ENCODE data around the gene SOWAHA. TPM values are rescaled to one million over a fixed set of nuclear protein-coding genes. Genes with fewer than 3 reads are reported as not detected.

The SOWAHA gene
- total and polyA plus RNA-seq, 2 of the 4 experiments (the other 2 are of a cell fraction) = 0.03 TPM; not detected in 1

DNA sequence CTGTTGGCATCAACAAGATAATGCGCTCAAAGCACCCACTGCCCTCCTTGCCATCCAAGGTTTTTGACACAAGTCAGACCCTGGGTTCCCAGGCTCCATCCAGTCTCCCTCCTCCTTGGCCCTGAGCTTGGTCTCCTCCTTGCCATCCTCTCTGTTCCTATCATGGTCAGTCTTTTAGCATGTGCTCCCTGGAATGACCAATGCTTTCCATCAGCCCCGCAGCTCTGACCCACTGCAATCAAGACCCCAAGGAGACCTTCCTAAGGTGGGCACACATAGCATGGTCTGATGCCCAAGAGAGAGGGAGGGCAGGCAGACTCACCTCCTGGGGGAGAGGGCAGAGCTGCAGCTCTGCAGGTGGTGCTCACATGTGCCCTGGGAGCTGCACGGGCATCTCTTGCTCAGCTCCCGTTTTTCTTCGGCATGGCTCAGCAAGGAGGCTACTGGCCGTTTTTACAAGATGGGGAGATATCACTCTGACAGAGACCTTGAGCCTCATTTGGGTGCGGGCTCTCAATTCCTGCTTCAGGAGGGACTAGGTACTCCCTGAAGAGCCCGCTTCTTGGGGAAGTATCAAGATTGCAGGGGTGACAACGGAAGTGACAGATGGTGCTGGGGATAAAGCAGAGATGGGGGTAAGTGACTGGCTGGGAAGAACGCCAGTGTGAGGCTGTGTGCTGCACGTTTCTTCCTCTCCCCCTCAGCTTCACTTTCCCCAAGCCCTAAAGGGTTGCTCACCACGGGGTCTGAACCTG, 39.3 kb upstream of the SOWAHA start:
- H3K9ac ChIP-seq (ENCODE audit: low read depth, low read length) = no peak overlapping the region
- dilution Hi-C loops (cut with HindIII; ENCODE audit: low sequenced_read_pairs, unreplicated experiment) = no loop called here
- H4K91ac ChIP-seq (ENCODE audit: insufficient read depth, low read depth, low read length) = no peak overlapping the region
- TF ChIP-seq CHD1 (IDR thresholded peaks at IDR 0.05; ENCODE audit: low read depth, low read length) (no peak), RFX5 (IDR thresholded peaks at IDR 0.05; ENCODE audit: low read depth, low read length) (no peak), MXI1 (IDR thresholded peaks at IDR 0.05; ENCODE audit: borderline replicate concordance, low read depth, low read length) (no peak), CEBPB (IDR thresholded peaks at IDR 0.05; ENCODE audit: low read depth, low read length) (no peak), SMC3 (IDR thresholded peaks at IDR 0.05; ENCODE audit: low read depth, low read length) (no peak), MAZ (IDR thresholded peaks at IDR 0.05; ENCODE audit: borderline replicate concordance, low read depth, low read length) (no peak), FOS (IDR thresholded peaks at IDR 0.05; ENCODE audit: low read depth, low read length) (no peak), RAD21 (IDR thresholded peaks at IDR 0.05; ENCODE audit: low read length) (no peak), BHLHE40 (IDR thresholded peaks at IDR 0.05; ENCODE audit: low read depth, low read length) (no peak), RCOR1 (IDR thresholded peaks at IDR 0.05; ENCODE audit: insufficient replicate concordance, low read length) (no peak), MAFK (IDR thresholded peaks at IDR 0.05; ENCODE audit: low read depth, low read length) (no peak)
- TF ChIP-seq, protein P1, sequence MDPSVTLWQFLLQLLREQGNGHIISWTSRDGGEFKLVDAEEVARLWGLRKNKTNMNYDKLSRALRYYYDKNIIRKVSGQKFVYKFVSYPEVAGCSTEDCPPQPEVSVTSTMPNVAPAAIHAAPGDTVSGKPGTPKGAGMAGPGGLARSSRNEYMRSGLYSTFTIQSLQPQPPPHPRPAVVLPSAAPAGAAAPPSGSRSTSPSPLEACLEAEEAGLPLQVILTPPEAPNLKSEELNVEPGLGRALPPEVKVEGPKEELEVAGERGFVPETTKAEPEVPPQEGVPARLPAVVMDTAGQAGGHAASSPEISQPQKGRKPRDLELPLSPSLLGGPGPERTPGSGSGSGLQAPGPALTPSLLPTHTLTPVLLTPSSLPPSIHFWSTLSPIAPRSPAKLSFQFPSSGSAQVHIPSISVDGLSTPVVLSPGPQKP (IDR thresholded peaks at IDR 0.05; ENCODE audit: borderline replicate concordance, low read depth, low read length) = no peak
- TF ChIP-seq, protein P2, sequence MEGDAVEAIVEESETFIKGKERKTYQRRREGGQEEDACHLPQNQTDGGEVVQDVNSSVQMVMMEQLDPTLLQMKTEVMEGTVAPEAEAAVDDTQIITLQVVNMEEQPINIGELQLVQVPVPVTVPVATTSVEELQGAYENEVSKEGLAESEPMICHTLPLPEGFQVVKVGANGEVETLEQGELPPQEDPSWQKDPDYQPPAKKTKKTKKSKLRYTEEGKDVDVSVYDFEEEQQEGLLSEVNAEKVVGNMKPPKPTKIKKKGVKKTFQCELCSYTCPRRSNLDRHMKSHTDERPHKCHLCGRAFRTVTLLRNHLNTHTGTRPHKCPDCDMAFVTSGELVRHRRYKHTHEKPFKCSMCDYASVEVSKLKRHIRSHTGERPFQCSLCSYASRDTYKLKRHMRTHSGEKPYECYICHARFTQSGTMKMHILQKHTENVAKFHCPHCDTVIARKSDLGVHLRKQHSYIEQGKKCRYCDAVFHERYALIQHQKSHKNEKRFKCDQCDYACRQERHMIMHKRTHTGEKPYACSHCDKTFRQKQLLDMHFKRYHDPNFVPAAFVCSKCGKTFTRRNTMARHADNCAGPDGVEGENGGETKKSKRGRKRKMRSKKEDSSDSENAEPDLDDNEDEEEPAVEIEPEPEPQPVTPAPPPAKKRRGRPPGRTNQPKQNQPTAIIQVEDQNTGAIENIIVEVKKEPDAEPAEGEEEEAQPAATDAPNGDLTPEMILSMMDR (conservative IDR thresholded peaks at IDR 0.05; ENCODE audit: low read depth, low read length) = no peak
- TF ChIP-seq, protein P3, sequence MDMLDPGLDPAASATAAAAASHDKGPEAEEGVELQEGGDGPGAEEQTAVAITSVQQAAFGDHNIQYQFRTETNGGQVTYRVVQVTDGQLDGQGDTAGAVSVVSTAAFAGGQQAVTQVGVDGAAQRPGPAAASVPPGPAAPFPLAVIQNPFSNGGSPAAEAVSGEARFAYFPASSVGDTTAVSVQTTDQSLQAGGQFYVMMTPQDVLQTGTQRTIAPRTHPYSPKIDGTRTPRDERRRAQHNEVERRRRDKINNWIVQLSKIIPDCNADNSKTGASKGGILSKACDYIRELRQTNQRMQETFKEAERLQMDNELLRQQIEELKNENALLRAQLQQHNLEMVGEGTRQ (IDR thresholded peaks at IDR 0.05; ENCODE audit: low read depth, low read length) = no peak
- H3K56ac ChIP-seq (ENCODE audit: extremely low read depth, insufficient read depth, low read length) = no peak overlapping the region
- WGBS, 2 experiments (ENCODE audit: extremely low coverage in 2 of 2, insufficient read length in 1 of 2) = 100% methylated on average over 1 of the region's 12 CpGs; no CpG with 5 or more reads in 1 of the 2 experiments
- intact Hi-C loops (cut with micrococcal nuclease) = no loop called here
- peaks cover 19% of the 10 kb centered on the region for H3K4me1 ChIP-seq (ENCODE audit: control insufficient read depth, insufficient read depth, low read length)
- peaks cover 51% of the 10 kb centered on the region for H4K20me1 ChIP-seq (ENCODE audit: insufficient read depth, low read length)
- H2AK5ac ChIP-seq (ENCODE audit: low read depth, low read length) = 0 out of 2 replicates have a peak overlapping the region, but pooled peaks have one; percentile 33
- POLR2A ChIA-PET (ENCODE audit: unreplicated experiment) = no interaction called here
- H4K5ac ChIP-seq (ENCODE audit: low read depth, low read length) = no peak overlapping the region
- no peak overlapping the region for H3K14ac ChIP-seq (replicated peaks; ENCODE audit: low read depth, low read length)
- no peak overlapping the region for H2BK20ac ChIP-seq (ENCODE audit: low read depth, low read length)
- H3K4ac ChIP-seq (ENCODE audit: low read depth, low read length) = no peak overlapping the region
- ATAC-seq (ENCODE audit: low read depth) (no peak), DNase-seq (no peak)
- in situ Hi-C loops (cut with MboI; ENCODE audit: low sequenced_read_pairs) = no loop called here
- H3K79me1 ChIP-seq (ENCODE audit: low read depth in 1 of 2, low read length in 2 of 2) = peaks cover 34 to 83% of the 10 kb centered on the region in 2 experiments
- H3K36me3 ChIP-seq (ENCODE audit: control insufficient read depth, insufficient read depth, low read length) = no peaks in the 10 kb centered on the region
- H2BK5ac ChIP-seq (ENCODE audit: low read depth, low read length, poor library complexity, severe bottlenecking) = no peak overlapping the region
- no peak overlapping the region for H2BK120ac ChIP-seq (ENCODE audit: low read depth, low read length)
- H3K27ac ChIP-seq (ENCODE audit: insufficient read depth, low read length) = no peak overlapping the region
- peaks cover 53% of the 10 kb centered on the region for H3K9me1 ChIP-seq (ENCODE audit: insufficient read depth, low read length)
- no peak overlapping the region for H3K4me3 ChIP-seq (ENCODE audit: insufficient read depth, low read depth, low read length)
- H3K18ac ChIP-seq (ENCODE audit: low read depth, low read length) = no peak overlapping the region
- CTCF ChIA-PET = interaction anchor here (0.6 to 1.9 kb wide), 4 partner anchors 40 to 56 kb away, joined by 3 to 4 read pairs (median 3); no protein-coding TSS in a partner anchor
- H2AK9ac ChIP-seq (replicated peaks; ENCODE audit: low read depth, low read length, poor library complexity) = peak overlapping the region; percentile 47
- no peaks in the 10 kb centered on the region for H3K9me3 ChIP-seq (ENCODE audit: control insufficient read depth, insufficient read depth, low read length)
- H3K23ac ChIP-seq (ENCODE audit: low read depth, low read length) = no peak overlapping the region
- peak overlapping the region; percentile 16 for H2AFZ ChIP-seq (replicated peaks; ENCODE audit: low read length, poor library complexity)
- H3K27me3 ChIP-seq (ENCODE audit: control insufficient read depth, insufficient read depth, low read length) = no peaks in the 10 kb centered on the region
- no TSS peak for BruUV-seq (replicated peaks)
- no peak overlapping the region for H3K4me2 ChIP-seq (ENCODE audit: low read depth, low read length)
- no peak overlapping the region for H2BK15ac ChIP-seq (ENCODE audit: low read depth, low read length)
- H4K8ac ChIP-seq (ENCODE audit: low read depth in 2 of 2, low read length in 2 of 2) = no peak overlapping the region
